Stimulated activated effector memory CD8-positive, alpha-beta T cell treated with anti-CD3 and anti-CD28 coated beads, Interleukin-12 subunit alpha, Interleukin-12 subunit beta, amount 100 ng/mL, for 72 hours (primary cell): ENCODE results near the gene VCX2.
"Not testable (repeated sequence)": the region's sequence is repeated elsewhere in the genome, so short reads cannot be mapped to it uniquely, and the experiment has no call there.

Experiments used
- ATAC-seq: fragments of 150-1000 bp; cut with Tn5 transposase; 2 replicates; pipeline ENCODE4 v1.10.0; 2021
- DNase-seq, 2 donors: peaks; one replicate each; pipeline ENCODE4 v3.0.0; 2021 to 2022; ENCODE audit warnings: low spot score in 2 of 2
- H3K27ac Mint-ChIP-seq: one replicate; pipeline ENCODE4 v1.8.0; 2022; ENCODE audit warnings: mild to moderate bottlenecking, mixed read lengths
- H3K36me3 Mint-ChIP-seq: one replicate; pipeline ENCODE4 v1.8.0; 2022; ENCODE audit warnings: mild to moderate bottlenecking, mixed read lengths
- H3K4me1 Mint-ChIP-seq: one replicate; pipeline ENCODE4 v1.8.0; 2022; ENCODE audit warnings: mixed read lengths
- H3K4me3 Mint-ChIP-seq: one replicate; pipeline ENCODE4 v1.8.0; 2022; ENCODE audit warnings: mild to moderate bottlenecking, mixed read lengths
- H3K9me3 Mint-ChIP-seq: one replicate; pipeline ENCODE4 v1.8.0; 2022; ENCODE audit warnings: mixed read lengths

The VCX2 gene

GRCh38 chrX:8140986-8141744 lies 29.9 kb downstream of the VCX2 start:
- no peak for ATAC-seq
- no peak overlapping the region for H3K27ac Mint-ChIP-seq
- H3K4me3 Mint-ChIP-seq = no peak overlapping the region
- no peaks in the 10 kb centered on the region for H3K9me3 Mint-ChIP-seq
- no peaks in the 10 kb centered on the region for H3K4me1 Mint-ChIP-seq
- DNase-seq = no peak
- H3K36me3 Mint-ChIP-seq = no peaks in the 10 kb centered on the region

GRCh38 chrX:8139716-8140115 lies 31.4 kb downstream of the VCX2 start:
- ATAC-seq (no peak), DNase-seq (no peak)
- H3K9me3 Mint-ChIP-seq = no peaks in the 10 kb centered on the region
- H3K4me1 Mint-ChIP-seq = no peaks in the 10 kb centered on the region
- no peaks in the 10 kb centered on the region for H3K36me3 Mint-ChIP-seq
- H3K27ac Mint-ChIP-seq = no peak overlapping the region
- H3K4me3 Mint-ChIP-seq = no peak overlapping the region

- Mint-ChIP-seq H3K27ac (no peak overlapping the region), H3K4me3 (no peak overlapping the region)
- ATAC-seq = no peak
Observed at GRCh38 chrX:8138252-8138651, 32.8 kb downstream of the VCX2 start.

GRCh38 chrX:8126648-8127047 lies 44.4 kb downstream of the VCX2 start:
- no peak for ATAC-seq
- Mint-ChIP-seq H3K4me3 (no peak overlapping the region), H3K36me3 (no peaks in the 10 kb centered on the region), H3K27ac (no peak overlapping the region), H3K4me1 (no peaks in the 10 kb centered on the region), H3K9me3 (no peaks in the 10 kb centered on the region)
- DNase-seq = no peak

More at GRCh38 chrX:8138252-8138651, 32.8 kb downstream of the VCX2 start:
- Mint-ChIP-seq H3K9me3 (peaks cover 5% of the 10 kb centered on the region), H3K4me1 (no peaks in the 10 kb centered on the region), H3K36me3 (no peaks in the 10 kb centered on the region)
- no peak for DNase-seq

- Mint-ChIP-seq H3K4me3 (no peak overlapping the region), H3K4me1 (no peaks in the 10 kb centered on the region), H3K9me3 (no peaks in the 10 kb centered on the region), H3K36me3 (no peaks in the 10 kb centered on the region), H3K27ac (no peak overlapping the region)
- ATAC-seq (no peak), DNase-seq (no peak)
Observed at GRCh38 chrX:8126092-8126491, 45.0 kb downstream of the VCX2 start.

- no peak for DNase-seq
- Mint-ChIP-seq H3K9me3 (no peaks in the 10 kb centered on the region), H3K4me3 (no peak overlapping the region), H3K36me3 (no peaks in the 10 kb centered on the region), H3K4me1 (no peaks in the 10 kb centered on the region), H3K27ac (no peak overlapping the region)
- ATAC-seq = no peak
Observed at GRCh38 chrX:8125566-8125965, 45.5 kb downstream of the VCX2 start.

- no peak overlapping the region for H3K27ac Mint-ChIP-seq
- no peak for ATAC-seq
Observed at GRCh38 chrX:8122538-8122937, 48.5 kb downstream of the VCX2 start.

GRCh38 chrX:8121391-8121790 lies 49.7 kb downstream of the VCX2 start:
- not testable (repeated sequence) for H3K36me3 Mint-ChIP-seq, DNase-seq, ATAC-seq, H3K4me3 Mint-ChIP-seq, H3K27ac Mint-ChIP-seq, H3K9me3 Mint-ChIP-seq, H3K4me1 Mint-ChIP-seq

More at GRCh38 chrX:8122538-8122937, 48.5 kb downstream of the VCX2 start:
- no peaks in the 10 kb centered on the region for H3K4me1 Mint-ChIP-seq
- H3K36me3 Mint-ChIP-seq = no peaks in the 10 kb centered on the region
- no peak overlapping the region for H3K4me3 Mint-ChIP-seq
- no peaks in the 10 kb centered on the region for H3K9me3 Mint-ChIP-seq
- no peak for DNase-seq
